GM23338 (cell line): ENCODE measurements around the gene IL9.

Experiments
- CTCF ChIP-seq, 2 experiments: fragments of 200-600 bp in 1 of 2; sonication (generic) in 1 of 2; conservative IDR thresholded peaks; 2 replicates each; pipeline versions ENCODE4 v1.5.1 to v1.6.1; 2016 to 2017; ENCODE audit warnings: antibody characterized with exemption in 2 of 2, low read depth in 2 of 2, mild to moderate bottlenecking in 2 of 2, moderate library complexity in 1 of 2
- ETS1 ChIP-seq: IDR thresholded peaks from 2 replicates; pipeline ENCODE4 v1.6.1; 2016; ENCODE audit warnings: antibody characterized with exemption
- EZH2 ChIP-seq: fragments of 200-600 bp; sonication (generic); IDR thresholded peaks from one replicate; pipeline ENCODE4 v1.8.0; 2017; ENCODE audit warnings: antibody characterized with exemption, mild to moderate bottlenecking, low read depth; ENCODE audit not compliant: unreplicated experiment
- JUNB ChIP-seq: IDR thresholded peaks from one replicate; pipeline ENCODE4 v1.6.1; 2016; ENCODE audit warnings: antibody characterized with exemption; ENCODE audit not compliant: unreplicated experiment
- POLR2AphosphoS5 ChIP-seq: IDR thresholded peaks from 2 replicates; pipeline ENCODE4 v1.6.1; 2016; ENCODE audit warnings: antibody characterized with exemption, low read depth
- REST ChIP-seq: IDR thresholded peaks from one replicate; pipeline ENCODE4 v1.6.1; 2018; ENCODE audit warnings: antibody characterized with exemption; ENCODE audit not compliant: unreplicated experiment
- ZNF331 ChIP-seq: fragments of 250-450 bp; sonication (Bioruptor Pico); IDR thresholded peaks from 2 replicates; pipeline ENCODE4 v1.5.0; 2020; ENCODE audit warnings: low read depth, mild to moderate bottlenecking, moderate library complexity
- ZNF462 ChIP-seq: fragments of 250-450 bp; sonication (Bioruptor Pico); IDR thresholded peaks from 2 replicates; pipeline ENCODE4 v1.5.0; 2020; ENCODE audit warnings: mild to moderate bottlenecking, moderate library complexity

- TF ChIP-seq CTCF (conservative IDR thresholded peaks at IDR 0.05; ENCODE audit: low read depth in 2 of 2): no peak
- TF ChIP-seq EZH2: no peak
- TF ChIP-seq POLR2AphosphoS5: no peak
- no peak for TF ChIP-seq ZNF462 (CRISPR knock-in tag)
- TF ChIP-seq REST: no peak
- no peak for TF ChIP-seq ETS1
- TF ChIP-seq JUNB: no peak
- no peak for TF ChIP-seq ZNF331
Observed at GRCh38 chr5:135894789-135895188, 852 bp downstream of the IL9 start.
